Activated naive CD8-positive, alpha-beta T cell treated with anti-CD3 and anti-CD28 coated beads, Interleukin-2, amount 50 U/mL, for 24 hours (primary cell): Measurements from ENCODE around the gene C17orf113.
"Not testable (repeated sequence)": the region's sequence is repeated elsewhere in the genome, so short reads cannot be mapped to it uniquely, and the experiment has no call there.

Experiments
- ATAC-seq: fragments of 150-1000 bp; cut with Tn5 transposase; one replicate; pipeline ENCODE4 v1.10.0; 2021
- DNase-seq: peaks from one replicate; pipeline ENCODE4 v3.0.0; 2021
- H3K27ac Mint-ChIP-seq: one replicate; pipeline ENCODE4 v1.8.0; 2021; ENCODE audit warnings: mild to moderate bottlenecking, mixed read lengths
- H3K27me3 Mint-ChIP-seq: one replicate; pipeline ENCODE4 v1.8.0; 2021; ENCODE audit warnings: mixed read lengths
- H3K36me3 Mint-ChIP-seq: one replicate; pipeline ENCODE4 v1.8.0; 2021; ENCODE audit warnings: low read depth, mixed read lengths
- H3K4me1 Mint-ChIP-seq: one replicate; pipeline ENCODE4 v1.8.0; 2021; ENCODE audit warnings: mixed read lengths
- H3K4me3 Mint-ChIP-seq: one replicate; pipeline ENCODE4 v1.8.0; 2021; ENCODE audit warnings: mild to moderate bottlenecking, moderate library complexity, mixed read lengths
- H3K9me3 Mint-ChIP-seq: one replicate; pipeline ENCODE4 v1.8.0; 2021; ENCODE audit warnings: mixed read lengths

The C17orf113 gene

DNA sequence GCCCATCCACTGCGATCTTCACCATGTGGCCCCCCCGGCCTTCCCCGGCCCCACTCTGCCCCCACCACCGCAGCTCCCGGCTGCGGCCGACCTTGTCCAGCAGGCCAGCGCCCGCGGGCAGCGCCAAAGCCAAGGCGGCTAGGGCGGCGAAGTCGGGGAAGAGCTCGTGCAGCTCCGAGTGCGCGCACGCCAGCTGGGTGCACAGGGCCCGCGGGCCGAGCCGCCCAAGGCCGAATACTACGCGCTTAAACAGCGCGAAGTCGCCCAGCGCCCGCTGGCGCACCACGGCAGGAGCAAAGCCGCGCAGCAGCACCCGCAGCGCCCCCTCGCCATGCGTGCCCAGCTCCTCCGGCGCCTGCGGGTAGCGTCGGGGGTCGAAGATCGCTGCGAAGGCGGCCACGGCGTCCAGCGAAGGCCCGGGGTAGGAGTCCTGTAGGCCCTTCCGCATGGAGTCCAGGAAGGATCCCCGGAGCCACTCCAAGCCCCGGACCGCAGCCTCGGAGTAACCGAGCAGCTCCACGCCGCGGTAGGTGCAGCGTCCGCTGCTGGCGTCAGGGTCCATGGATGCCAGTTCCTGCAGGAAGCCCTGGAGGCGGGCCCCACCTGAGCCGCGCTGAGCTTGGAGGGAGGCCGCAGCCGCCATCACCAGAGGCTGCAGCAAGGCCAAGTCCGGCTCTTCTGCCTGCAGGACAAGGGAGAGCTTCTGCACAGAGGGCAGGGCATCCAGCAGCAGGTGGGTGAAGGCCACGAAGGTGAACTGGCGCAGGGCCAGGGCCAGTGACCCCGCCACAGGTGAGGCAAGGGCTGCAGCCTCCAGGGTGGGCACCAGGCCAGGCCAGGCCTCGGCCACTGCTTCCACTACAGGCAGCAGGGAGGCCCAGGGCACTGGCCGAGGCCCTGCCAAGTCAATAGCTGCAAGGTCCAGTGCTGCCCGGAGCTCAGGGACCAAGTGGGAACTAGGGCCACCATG lies 10.3 kb downstream of the C17orf113 start:
- H3K27me3 Mint-ChIP-seq, result peaks cover 16% of the 10 kb centered on the region
- ATAC-seq, result no peak

DNA sequence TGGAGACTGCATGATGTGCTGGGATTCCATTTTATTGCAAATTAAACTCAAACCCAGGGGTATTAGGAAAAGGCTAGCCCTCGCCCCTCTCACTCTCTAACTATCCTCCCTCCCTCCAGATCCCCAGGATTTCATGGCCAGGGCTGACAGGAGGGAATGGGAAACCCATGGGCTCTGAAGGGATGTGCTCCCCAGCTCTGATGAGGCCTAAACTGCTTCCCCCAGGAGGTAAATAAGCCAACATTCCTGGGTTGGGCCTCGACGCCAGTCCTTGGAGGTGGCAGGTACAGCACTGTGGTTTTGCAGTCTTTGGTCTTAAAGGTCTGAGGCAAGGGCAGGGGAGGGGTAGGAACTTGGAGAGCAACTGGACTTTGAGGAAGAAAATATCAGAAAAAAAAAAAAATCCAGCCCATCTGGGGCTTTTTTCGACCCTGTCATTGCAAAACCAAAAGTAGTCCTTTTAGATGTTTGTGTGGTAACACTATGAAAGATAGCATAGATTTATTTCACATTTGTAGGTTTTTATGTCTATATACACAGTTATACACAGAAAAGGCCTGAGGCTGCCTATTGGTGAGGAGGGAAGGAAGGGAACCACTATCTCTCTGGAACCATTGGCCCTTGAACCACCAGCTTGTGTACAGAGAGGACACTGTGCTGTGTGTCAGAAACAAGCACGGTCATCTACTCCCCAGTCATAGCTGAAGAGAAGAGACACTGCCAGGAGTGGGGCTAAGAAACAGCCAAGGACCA lies 12.0 kb downstream of the C17orf113 start:
- H3K4me3 Mint-ChIP-seq, result no peak overlapping the region
- H3K4me1 Mint-ChIP-seq, result peaks cover 3% of the 10 kb centered on the region
- H3K27ac Mint-ChIP-seq, result no peak overlapping the region
- H3K27me3 Mint-ChIP-seq, result peaks cover 21% of the 10 kb centered on the region
- H3K36me3 Mint-ChIP-seq, result no peaks in the 10 kb centered on the region
- H3K9me3 Mint-ChIP-seq, result no peaks in the 10 kb centered on the region
- DNase-seq (no peak), ATAC-seq (no peak)

More for the DNA sequence above, 10.3 kb downstream of the C17orf113 start:
- no peak for DNase-seq
- H3K9me3 Mint-ChIP-seq, result no peaks in the 10 kb centered on the region
- no peak overlapping the region for H3K27ac Mint-ChIP-seq
- no peaks in the 10 kb centered on the region for H3K36me3 Mint-ChIP-seq
- H3K4me3 Mint-ChIP-seq, result no peak overlapping the region
- no peaks in the 10 kb centered on the region for H3K4me1 Mint-ChIP-seq

DNA sequence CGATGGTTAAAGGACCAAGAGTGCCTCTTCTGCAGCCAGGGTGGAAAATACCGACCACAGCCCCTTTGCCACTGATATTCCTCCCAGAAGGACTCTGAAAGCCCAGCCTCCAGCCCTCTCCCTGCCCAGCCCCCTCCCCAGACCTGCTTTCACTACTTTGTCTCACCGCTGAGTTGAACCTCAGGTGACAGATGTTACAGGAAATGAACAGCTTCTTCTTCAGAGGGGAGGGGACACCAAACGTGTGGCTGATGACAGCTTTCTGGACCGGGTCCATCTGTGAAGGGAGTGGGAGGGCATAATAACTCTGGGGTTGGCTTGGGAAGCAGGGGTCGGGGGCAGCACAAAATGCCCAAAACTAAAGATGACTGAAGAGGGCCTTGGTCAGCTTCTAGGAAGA lies 16.3 kb downstream of the C17orf113 start:
- Mint-ChIP-seq H3K4me3 (no peak overlapping the region), H3K4me1 (peaks cover 3% of the 10 kb centered on the region), H3K27me3 (peaks cover 17% of the 10 kb centered on the region), H3K9me3 (no peaks in the 10 kb centered on the region), H3K27ac (no peak overlapping the region), H3K36me3 (no peaks in the 10 kb centered on the region)
- DNase-seq (no peak), ATAC-seq (no peak)

DNA sequence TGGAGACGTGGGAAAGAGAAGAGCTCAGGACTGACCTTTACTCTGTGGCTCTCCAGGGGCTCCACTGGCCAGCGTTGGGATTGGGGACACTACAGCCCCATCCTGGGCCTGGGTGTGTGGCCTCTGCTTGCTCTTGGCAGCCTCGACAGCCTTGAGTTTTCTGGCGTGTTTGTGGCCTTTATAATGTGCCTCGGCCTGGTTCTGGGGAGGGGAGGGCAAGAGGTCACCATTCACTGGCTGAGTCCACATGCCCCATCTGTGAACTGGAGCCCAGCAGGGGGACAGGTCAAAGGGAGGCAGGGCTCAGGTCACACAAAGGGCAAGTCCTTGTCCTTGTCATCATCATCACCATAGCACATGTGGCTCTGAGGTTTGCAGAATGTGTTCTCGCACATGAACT lies 18.8 kb downstream of the C17orf113 start:
- Mint-ChIP-seq H3K4me1 (peaks cover 3% of the 10 kb centered on the region), H3K36me3 (no peaks in the 10 kb centered on the region), H3K9me3 (no peaks in the 10 kb centered on the region), H3K27ac (no peak overlapping the region), H3K27me3 (peaks cover 5% of the 10 kb centered on the region), H3K4me3 (no peak overlapping the region)
- ATAC-seq (no peak), DNase-seq (no peak)

DNA sequence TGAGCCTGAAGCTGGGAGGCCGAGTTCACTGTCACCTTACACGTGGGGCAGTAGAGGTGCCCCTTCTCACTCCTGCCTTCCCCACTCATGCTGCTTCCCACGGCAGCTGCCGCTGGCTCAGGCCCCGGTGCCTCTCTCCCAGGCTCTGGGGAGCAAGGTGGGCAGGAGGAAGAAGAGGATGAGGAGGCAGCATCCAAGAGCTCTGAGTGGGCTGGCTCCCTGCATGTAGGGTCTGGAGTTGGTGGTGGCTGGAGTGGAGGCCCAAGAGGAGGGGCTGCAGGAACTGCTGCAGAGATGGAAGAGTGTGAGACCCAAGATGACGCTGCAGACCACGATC lies 21.6 kb downstream of the C17orf113 start:
- H3K27me3 Mint-ChIP-seq, result peaks cover 1% of the 10 kb centered on the region
- DNase-seq (no peak), ATAC-seq (no peak)
- peaks cover 8% of the 10 kb centered on the region for H3K36me3 Mint-ChIP-seq
- no peaks in the 10 kb centered on the region for H3K9me3 Mint-ChIP-seq
- peaks cover 13% of the 10 kb centered on the region for H3K4me1 Mint-ChIP-seq
- H3K4me3 Mint-ChIP-seq, result no peak overlapping the region
- H3K27ac Mint-ChIP-seq, result no peak overlapping the region

DNA sequence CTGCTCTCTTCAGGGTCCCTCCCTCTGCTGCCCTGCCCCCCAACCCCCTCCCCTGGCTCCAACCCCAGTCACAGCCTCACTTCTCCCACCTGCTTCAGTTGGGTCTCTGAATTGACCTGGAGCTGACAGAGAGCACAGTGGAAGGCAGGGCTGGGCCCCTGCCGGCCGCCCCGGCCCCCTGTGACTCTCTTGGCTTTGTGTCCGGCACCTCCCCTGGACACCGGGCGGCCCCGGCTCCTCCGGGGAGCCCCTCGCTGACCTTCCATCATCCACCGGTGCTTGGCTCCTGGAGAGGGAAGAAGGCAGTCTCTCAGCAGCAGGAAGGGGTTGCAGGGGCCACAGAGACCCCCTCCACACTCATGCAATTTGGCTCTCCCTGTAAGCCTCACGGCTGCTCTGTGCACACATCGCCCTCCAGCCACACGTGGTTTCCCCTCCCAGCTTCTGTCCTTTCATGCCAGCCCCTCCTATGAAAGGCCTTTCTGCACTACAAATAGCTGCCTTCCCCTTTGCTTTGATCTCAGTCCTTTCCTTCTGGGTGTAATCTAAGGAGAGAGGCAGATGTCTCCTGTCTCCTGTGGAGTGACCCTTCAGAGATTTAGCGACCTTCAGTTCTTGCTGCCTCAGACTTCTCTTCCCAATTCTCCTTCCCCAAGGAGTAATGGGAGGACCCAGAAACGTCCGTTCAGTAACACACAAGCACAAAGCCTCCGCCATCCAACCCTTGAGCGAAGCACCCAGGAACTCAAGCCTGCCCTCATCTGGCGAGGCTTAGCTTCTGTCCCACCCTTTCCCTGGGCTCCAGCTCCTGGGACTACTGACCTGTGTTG lies 22.2 kb downstream of the C17orf113 start:
- Mint-ChIP-seq H3K36me3 (peaks cover 8% of the 10 kb centered on the region), H3K9me3 (no peaks in the 10 kb centered on the region), H3K4me3 (no peak overlapping the region), H3K27me3 (no peaks in the 10 kb centered on the region), H3K27ac (no peak overlapping the region), H3K4me1 (peaks cover 11% of the 10 kb centered on the region)
- no peak for DNase-seq
- no peak for ATAC-seq

DNA sequence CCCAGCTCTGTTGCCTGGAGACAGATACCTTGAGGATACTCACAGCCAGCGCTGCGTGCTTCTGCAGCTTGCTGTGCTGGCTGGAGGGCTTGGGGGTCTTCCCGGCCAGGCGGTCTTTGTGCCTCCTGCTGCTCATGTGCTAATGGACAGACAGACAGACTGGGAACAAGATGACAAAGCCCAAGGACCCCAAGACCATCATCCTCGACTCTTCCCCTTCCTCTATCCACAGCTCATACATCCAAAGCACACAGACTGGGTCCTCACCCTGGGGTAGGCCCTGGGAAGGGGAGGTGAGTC lies 22.9 kb downstream of the C17orf113 start:
- DNase-seq (no peak), ATAC-seq (no peak)
- H3K4me3 Mint-ChIP-seq, result no peak overlapping the region
- H3K27me3 Mint-ChIP-seq, result no peaks in the 10 kb centered on the region
- H3K36me3 Mint-ChIP-seq, result peaks cover 8% of the 10 kb centered on the region
- H3K4me1 Mint-ChIP-seq, result peaks cover 11% of the 10 kb centered on the region
- no peaks in the 10 kb centered on the region for H3K9me3 Mint-ChIP-seq
- no peak overlapping the region for H3K27ac Mint-ChIP-seq

DNA sequence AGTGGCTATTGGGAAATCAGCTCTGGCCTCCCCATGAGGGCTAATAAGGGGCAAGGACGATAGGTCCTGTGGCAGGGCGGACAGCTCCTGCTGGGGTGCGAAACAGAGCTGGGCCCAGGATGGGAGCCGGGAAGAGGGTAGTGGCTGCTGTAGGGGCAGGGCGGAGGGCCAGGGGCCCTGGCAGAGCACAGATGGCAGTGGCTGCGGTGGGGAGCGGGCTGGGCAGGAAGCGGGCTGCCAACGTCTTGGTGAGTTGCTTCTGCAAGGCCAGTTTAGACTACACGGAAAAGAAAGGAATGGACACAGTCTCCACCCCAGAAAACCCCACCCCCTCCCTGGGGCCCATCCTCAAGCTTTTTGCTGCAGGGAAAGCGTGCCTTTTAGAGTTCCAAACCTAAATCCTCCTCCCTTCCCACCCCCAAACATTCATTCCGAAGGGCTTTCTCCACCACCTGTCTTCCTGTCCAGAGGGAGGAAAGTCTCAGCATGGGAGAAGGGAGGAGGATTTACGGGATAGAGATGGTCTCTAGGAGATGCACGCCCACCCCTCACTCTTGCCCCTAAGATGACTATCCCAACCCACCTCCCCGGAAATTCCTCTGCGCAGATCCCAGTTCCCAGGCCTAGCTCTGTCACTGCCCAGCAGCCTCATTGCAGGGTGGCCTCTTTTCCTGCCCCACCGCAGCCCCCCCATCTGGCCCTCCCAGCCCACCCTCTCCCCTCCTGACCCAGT lies 23.4 kb downstream of the C17orf113 start:
- DNase-seq (no peak), ATAC-seq (no peak)
- Mint-ChIP-seq H3K36me3 (peaks cover 11% of the 10 kb centered on the region), H3K27me3 (no peaks in the 10 kb centered on the region), H3K27ac (no peak overlapping the region), H3K4me3 (no peak overlapping the region), H3K4me1 (peaks cover 11% of the 10 kb centered on the region), H3K9me3 (no peaks in the 10 kb centered on the region)

DNA sequence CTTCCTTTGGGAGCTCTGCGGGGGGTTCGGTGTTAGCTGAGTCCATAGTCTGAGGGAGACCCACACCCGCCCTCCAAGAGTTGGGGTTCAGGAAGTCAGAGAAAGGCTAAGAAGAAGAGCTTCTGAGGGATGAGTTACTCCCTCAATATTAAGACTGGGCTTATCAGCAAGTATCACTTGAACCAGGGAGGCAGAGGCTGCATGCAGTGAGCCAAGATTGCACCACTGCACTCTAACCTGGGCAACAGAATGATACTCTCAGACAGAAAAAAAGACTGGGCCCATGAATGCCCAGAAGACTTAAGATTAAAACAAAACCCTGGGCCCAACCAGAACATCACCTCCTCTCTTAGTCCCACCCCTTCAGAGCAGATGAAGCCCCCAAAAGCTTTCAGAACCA lies 24.5 kb downstream of the C17orf113 start:
- DNase-seq (no peak), ATAC-seq (no peak)
- peaks cover 15% of the 10 kb centered on the region for H3K36me3 Mint-ChIP-seq
- H3K27me3 Mint-ChIP-seq, result no peaks in the 10 kb centered on the region
- no peak overlapping the region for H3K4me3 Mint-ChIP-seq
- peaks cover 18% of the 10 kb centered on the region for H3K4me1 Mint-ChIP-seq
- H3K27ac Mint-ChIP-seq, result no peak overlapping the region
- H3K9me3 Mint-ChIP-seq, result no peaks in the 10 kb centered on the region

DNA sequence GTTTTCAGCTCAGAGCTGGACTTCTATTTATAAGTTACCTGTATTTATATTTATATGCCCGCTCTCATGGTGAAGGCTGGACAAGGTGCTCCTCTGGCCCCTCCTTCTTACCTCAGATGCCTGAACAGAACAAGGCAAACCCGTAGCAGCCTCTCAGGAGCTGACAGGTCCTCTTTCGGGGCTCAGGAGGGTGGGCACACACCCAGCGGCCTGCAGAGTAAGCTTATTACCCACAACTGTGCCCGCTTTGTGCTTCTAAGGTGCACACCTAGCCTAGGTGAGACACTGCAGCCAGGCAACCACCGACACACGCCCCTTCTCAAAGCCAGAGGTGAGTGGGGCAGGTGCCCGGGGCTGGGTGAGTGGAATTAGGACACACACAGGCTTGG lies 25.2 kb downstream of the C17orf113 start:
- ATAC-seq (no peak), DNase-seq (no peak)
- no peak overlapping the region for H3K4me3 Mint-ChIP-seq
- peak overlapping the region; percentile 40 for H3K27ac Mint-ChIP-seq
- H3K4me1 Mint-ChIP-seq, result peaks cover 25% of the 10 kb centered on the region
- H3K36me3 Mint-ChIP-seq, result peaks cover 15% of the 10 kb centered on the region
- no peaks in the 10 kb centered on the region for H3K9me3 Mint-ChIP-seq
- H3K27me3 Mint-ChIP-seq, result no peaks in the 10 kb centered on the region

DNA sequence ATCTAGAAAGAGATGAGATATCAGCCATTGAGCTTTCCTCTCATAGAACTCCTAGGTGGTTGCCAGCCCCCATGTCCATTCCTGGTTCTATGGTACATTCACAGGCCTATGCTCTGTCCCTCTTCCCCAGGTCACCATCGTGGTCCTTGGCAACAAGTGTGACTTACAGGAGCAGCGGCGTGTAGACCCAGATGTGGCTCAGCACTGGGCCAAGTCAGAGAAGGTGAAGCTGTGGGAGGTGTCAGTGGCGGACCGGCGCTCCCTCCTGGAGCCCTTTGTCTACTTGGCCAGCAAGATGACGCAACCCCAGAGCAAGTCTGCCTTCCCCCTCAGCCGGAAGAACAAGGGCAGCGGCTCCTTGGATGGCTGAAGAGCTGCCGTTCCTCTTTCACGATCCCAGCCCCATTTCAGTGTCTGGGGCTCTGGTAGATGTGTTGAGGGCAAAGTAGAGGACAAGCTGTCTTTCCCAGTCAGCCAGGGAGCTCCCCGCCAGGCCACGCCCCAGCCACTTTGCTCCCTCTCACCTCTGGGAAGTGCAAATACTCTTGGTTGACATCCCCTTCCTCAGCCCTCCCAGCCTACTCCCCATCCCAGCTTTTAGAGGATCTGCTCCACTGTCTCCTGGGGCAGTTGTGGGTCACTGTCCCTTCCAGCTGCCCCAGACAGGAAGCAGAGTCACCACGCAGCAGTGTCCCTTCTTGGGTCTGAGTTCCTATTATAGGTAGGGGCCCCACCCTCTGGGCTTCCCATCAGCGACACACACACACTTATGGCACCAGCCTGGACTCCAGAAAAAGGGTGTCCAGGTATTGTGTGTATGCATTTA lies 26.7 kb downstream of the C17orf113 start:
- Mint-ChIP-seq H3K27me3 (no peaks in the 10 kb centered on the region), H3K4me3 (no peak overlapping the region), H3K4me1 (peaks cover 35% of the 10 kb centered on the region), H3K9me3 (peaks cover 3% of the 10 kb centered on the region), H3K36me3 (peaks cover 15% of the 10 kb centered on the region), H3K27ac (peak overlapping the region; percentile 39)
- DNase-seq, result no peak
- ATAC-seq, result no peak

DNA sequence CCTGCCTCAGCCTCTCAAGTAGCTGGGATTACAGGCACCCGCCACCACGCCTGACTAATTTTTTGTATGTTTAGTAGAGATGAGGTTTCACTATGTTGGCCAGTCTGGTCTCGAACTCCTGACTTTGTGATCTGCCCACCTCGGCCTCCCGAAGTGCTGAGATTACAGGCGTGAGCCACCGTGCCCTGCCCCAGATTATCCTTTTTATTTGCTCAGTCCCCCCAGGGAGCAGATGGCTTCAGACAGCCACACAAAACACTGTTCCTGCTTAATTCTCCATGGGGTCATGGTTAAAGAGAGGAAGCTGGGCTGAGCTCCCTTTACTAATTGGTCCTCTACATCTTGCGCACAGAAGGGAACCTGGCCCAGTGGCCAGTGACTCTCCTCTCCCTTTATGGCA lies 29.6 kb downstream of the C17orf113 start:
- not testable (repeated sequence) for DNase-seq, H3K9me3 Mint-ChIP-seq, ATAC-seq, H3K27me3 Mint-ChIP-seq
- peak overlapping the region; percentile 91 for H3K4me3 Mint-ChIP-seq
- H3K36me3 Mint-ChIP-seq, result peaks cover 23% of the 10 kb centered on the region
- H3K4me1 Mint-ChIP-seq, result peaks cover 55% of the 10 kb centered on the region
- peak overlapping the region; percentile 78 for H3K27ac Mint-ChIP-seq

DNA sequence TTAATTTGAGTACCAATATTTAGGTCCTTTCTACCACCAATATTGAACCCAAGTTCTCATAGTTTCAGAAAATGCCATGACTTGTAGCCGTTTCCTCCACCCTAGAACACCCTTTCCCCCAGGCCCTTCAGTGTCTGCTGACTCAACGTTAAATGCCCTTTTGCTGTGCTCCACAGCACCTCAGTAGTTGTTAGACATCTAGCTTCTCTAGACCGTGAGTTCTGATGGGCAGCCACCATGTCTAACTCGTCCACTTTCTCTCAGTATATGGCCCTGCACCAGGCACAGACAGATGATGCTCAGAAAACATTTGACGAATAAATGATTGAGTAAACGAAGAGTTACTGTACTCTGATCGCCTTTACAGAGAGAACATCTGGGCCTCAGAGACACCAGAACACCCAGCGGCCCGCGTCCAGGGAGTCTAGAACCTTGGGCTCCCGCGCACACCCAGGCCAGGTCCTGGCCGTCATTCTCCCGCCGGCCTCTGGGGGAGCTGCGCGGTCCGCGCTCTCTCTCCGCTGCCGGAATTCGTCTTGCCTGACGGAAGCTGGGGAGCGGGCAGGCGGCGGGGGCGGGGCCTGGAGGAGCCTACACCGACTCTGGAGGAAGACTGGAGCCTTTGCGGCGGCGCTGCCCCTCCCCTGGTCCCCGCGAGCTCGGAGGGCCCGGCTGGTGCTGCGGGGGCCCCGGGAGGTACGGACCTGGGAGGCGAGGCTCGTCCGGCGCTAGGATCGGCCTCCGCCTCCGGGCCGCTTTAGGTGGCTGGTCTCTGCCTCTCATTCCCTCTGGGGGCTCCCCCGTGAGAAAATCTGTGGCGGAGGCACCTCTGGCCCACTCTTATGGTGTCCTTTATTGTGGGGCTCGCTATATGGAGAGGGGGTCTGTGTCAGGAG lies 30.6 kb downstream of the C17orf113 start, which contains the start of gene NKIRAS2:
Gene NKIRAS2 (plus strand): TSS at position 582 of the 896 bp plus-strand sequence. CDS start 1,488 bp downstream, outside the sequence.
- ATAC-seq (peak; percentile 79), DNase-seq (peak; percentile 96)
- Mint-ChIP-seq H3K4me1 (peaks cover 63% of the 10 kb centered on the region), H3K4me3 (peak within 1 kb of the TSS; percentile 96), H3K9me3 (peaks cover 3% of the 10 kb centered on the region), H3K36me3 (peaks cover 29% of the 10 kb centered on the region), H3K27me3 (no peaks in the 10 kb centered on the region), H3K27ac (peak within 1 kb of the TSS; percentile 78)
